B cell (primary cell): ENCODE results near the gene ZEB1. TPM values are rescaled to one million over a fixed set of nuclear protein-coding genes. Genes with fewer than 3 reads are reported as not detected.
"Not testable (repeated sequence)": the region's sequence is repeated elsewhere in the genome, so short reads cannot be mapped to it uniquely, and the experiment has no call there.

Experiments used
- ATAC-seq: fragments of 200-7000 bp; cut with Tn5 transposase; one replicate; pipeline ENCODE4 v1.10.0; 2021; ENCODE audit warnings: low read depth, mild to moderate bottlenecking, moderate number of reproducible peaks, moderate library complexity
- CTCF ChIA-PET: fragments of 350-600 bp; sonication (Branson Sonifier 250); formaldehyde crosslinking; loops from one replicate; lab custom pipeline; 2021; ENCODE audit warnings: antibody characterized with exemption, inconsistent platforms; lab: Charles Lee
- POLR2A ChIA-PET: fragments of 350-600 bp; sonication (Branson Sonifier 250); formaldehyde crosslinking; loops from one replicate; lab custom pipeline; 2021; ENCODE audit warnings: antibody characterized with exemption; lab: Charles Lee
- DNase-seq: peaks from one replicate; pipeline ENCODE4 v3.0.0; 2013
- H2AFZ ChIP-seq: 2 replicates; pipeline ENCODE4 v1.6.1; 2012; ENCODE audit warnings: mild to moderate bottlenecking, low read depth, low read length; ENCODE audit not compliant: insufficient read depth, poor library complexity, severe bottlenecking
- H3K27ac ChIP-seq, 2 donors: 1 replicate in 1 of 2; 2 replicates in 1 of 2; pipeline ENCODE4 v1.5.1; 2012 to 2013; ENCODE audit warnings: low read length in 2 of 2, mild to moderate bottlenecking in 2 of 2, moderate library complexity in 1 of 2
- H3K27me3 ChIP-seq, 4 experiments: fragments of 200-600 bp in 1 of 4; sonication (generic) in 1 of 4; replicated peaks in 1 of 4; 1 replicate in 2 of 4; 2 replicates in 2 of 4; pipeline versions ENCODE4 v1.6.1 to v1.7.0; 2013 to 2016; ENCODE audit warnings: low read length in 3 of 4, mild to moderate bottlenecking in 2 of 4, mixed read lengths in 1 of 4, moderate library complexity in 1 of 4; ENCODE audit not compliant: insufficient read depth in 4 of 4, control insufficient read depth in 3 of 4; ENCODE audit errors: control extremely low read depth in 1 of 4
- H3K36me3 ChIP-seq, 2 experiments: replicated peaks in 1 of 2; 1 replicate in 1 of 2; 2 replicates in 1 of 2; pipeline versions ENCODE4 v1.6.1 to v1.7.1; 2013; ENCODE audit warnings: low read length in 1 of 2; ENCODE audit not compliant: insufficient read depth in 2 of 2, control insufficient read depth in 1 of 2; ENCODE audit errors: control extremely low read depth in 1 of 2, extremely low read depth in 1 of 2
- H3K4me1 ChIP-seq, 2 donors: fragments of 200-600 bp in 1 of 2; sonication (generic) in 1 of 2; 1 replicate in 1 of 2; 2 replicates in 1 of 2; pipeline versions ENCODE4 v1.5.1 to v1.6.1; 2013 to 2017; ENCODE audit warnings: low read length in 2 of 2; ENCODE audit not compliant: control insufficient read depth in 2 of 2, insufficient read depth in 2 of 2
- H3K4me2 ChIP-seq: replicated peaks from 2 replicates; pipeline ENCODE3; 2012; ENCODE audit warnings: mild to moderate bottlenecking, low read depth, low read length; ENCODE audit not compliant: poor library complexity, severe bottlenecking
- H3K4me3 ChIP-seq, 5 experiments: fragments of 200-600 bp in 1 of 5; sonication (generic) in 1 of 5; 1 replicate in 3 of 5; 2 replicates in 2 of 5; pipeline versions ENCODE4 v1.5.1 to v1.7.0; 2011 to 2016; ENCODE audit warnings: low read length in 4 of 5, mild to moderate bottlenecking in 4 of 5, low read depth in 2 of 5, control low read depth in 1 of 5, moderate library complexity in 1 of 5; ENCODE audit not compliant: insufficient read depth in 1 of 5; ENCODE audit errors: control extremely low read depth in 1 of 5, extremely low read depth in 1 of 5
- H3K79me2 ChIP-seq: fragments of 200-600 bp; sonication (generic); one replicate; pipeline ENCODE4 v1.6.0; 2016; ENCODE audit warnings: low read length; ENCODE audit not compliant: control insufficient read depth, insufficient read depth
- H3K9ac ChIP-seq: fragments of 200-600 bp; sonication (generic); 2 replicates; pipeline ENCODE4 v1.6.1; 2017; ENCODE audit warnings: mild to moderate bottlenecking, low read length, moderate library complexity
- H3K9me3 ChIP-seq, 3 donors: one replicate each; pipeline versions ENCODE4 v1.6.1 to v1.7.1; 2013; ENCODE audit warnings: low read length in 2 of 3; ENCODE audit not compliant: control insufficient read depth in 2 of 3, insufficient read depth in 1 of 3; ENCODE audit errors: control extremely low read depth in 1 of 3
- H4K20me1 ChIP-seq: 2 replicates; pipeline ENCODE4 v1.6.0; 2012; ENCODE audit warnings: mild to moderate bottlenecking, low read length; ENCODE audit not compliant: insufficient read depth, control insufficient read depth, poor library complexity, severe bottlenecking
- H3K27ac Mint-ChIP-seq: one replicate; pipeline ENCODE4 v1.8.0; 2021; ENCODE audit warnings: mixed read lengths
- H3K27me3 Mint-ChIP-seq: one replicate; pipeline ENCODE4 v1.8.0; 2021; ENCODE audit warnings: mixed read lengths
- H3K4me1 Mint-ChIP-seq: one replicate; pipeline ENCODE4 v1.8.0; 2021; ENCODE audit warnings: mixed read lengths
- H3K4me3 Mint-ChIP-seq: one replicate; pipeline ENCODE4 v1.8.0; 2021; ENCODE audit warnings: mixed read lengths
- H3K9me3 Mint-ChIP-seq: one replicate; pipeline ENCODE4 v1.8.0; 2022; ENCODE audit warnings: mixed read lengths; ENCODE audit not compliant: insufficient read depth
- CTCF ChIP-seq: fragments of 200-600 bp; IDR thresholded peaks from one replicate; pipeline ENCODE4 v1.8.0; 2022; ENCODE audit warnings: antibody characterized with exemption, mild to moderate bottlenecking
- EZH2 ChIP-seq: IDR thresholded peaks from 2 replicates; pipeline ENCODE4 v1.6.1; 2012; ENCODE audit warnings: borderline replicate concordance, low read depth, mild to moderate bottlenecking, moderate library complexity, low read length; ENCODE audit not compliant: insufficient read depth, poor library complexity, severe bottlenecking
- WGBS: methylation state at CpG from one replicate; pipeline ENCODE4 v1.1.5; 2013; ENCODE audit warnings: missing lambda C conversion rate; ENCODE audit not compliant: insufficient coverage; 5-methylcytosine and 5-hydroxymethylcytosine counted together
- intact Hi-C: fragments of 100-400 bp; cut with micrococcal nuclease; formaldehyde crosslinking; loops from one replicate; pipeline ENCODE4 v1.10.0; 2022
- polyA plus RNA-seq: library from polyadenylated mRNA; depleted of rRNA; stranded (reverse); fragments of >200 nt; gene quantifications from 2 replicates; pipeline ENCODE4 v1.2.3, GENCODE V29; 2012
- total RNA-seq, 2 donors: library from RNA; stranded (reverse); fragments of 120-200 nt in 1 of 2; gene quantifications; 1 replicate in 1 of 2; 2 replicates in 1 of 2; pipeline versions ENCODE4 v1.2.3 to v1.2.4, GENCODE V29; 2013 to 2022

The ZEB1 gene
- total and polyA plus RNA-seq, 2 donors (not counting 1 experiment from before 2014, with no cell fraction given): 11.2 to 96.7 TPM

- no peak overlapping the region for H3K9ac ChIP-seq
- intact Hi-C loops: no loop called here
- ChIA-PET POLR2A (no interaction called here), CTCF (no interaction called here)
- Mint-ChIP-seq H3K9me3 (no peaks in the 10 kb centered on the region), H3K27ac (no peak overlapping the region), H3K27me3 (no peaks in the 10 kb centered on the region), H3K4me1 (peaks cover 24% of the 10 kb centered on the region), H3K4me3 (no peak overlapping the region)
- ATAC-seq (no peak), DNase-seq (no peak)
- peaks cover 0 to 3% of the 10 kb centered on the region in 2 donors for H3K4me1 ChIP-seq
- no peak overlapping the region for H3K27ac ChIP-seq
- TF ChIP-seq CTCF (no peak), EZH2 (no peak)
- no peak overlapping the region for H2AFZ ChIP-seq
- 98% methylated on average over 41 of the region's 44 CpGs for WGBS
- H3K4me2 ChIP-seq: no peak overlapping the region
- peaks cover 0 to 17% (median 3%) of the 10 kb centered on the region in 3 donors for H3K9me3 ChIP-seq
- no peaks in the 10 kb centered on the region for H3K27me3 ChIP-seq
- H3K79me2 ChIP-seq: peaks cover 68% of the 10 kb centered on the region
- no peak overlapping the region for H3K4me3 ChIP-seq
- H3K36me3 ChIP-seq: peaks cover 4 to 7% of the 10 kb centered on the region in 2 experiments
- peaks cover 47% of the 10 kb centered on the region for H4K20me1 ChIP-seq
Measured at GRCh38 chr10:31362023-31362641, 43.1 kb downstream of the ZEB1 start.

GRCh38 chr10:31363696-31364095 lies 44.7 kb downstream of the ZEB1 start:
- POLR2A ChIA-PET, H3K4me1 ChIP-seq, H3K9ac ChIP-seq, H3K27ac Mint-ChIP-seq, H3K4me3 Mint-ChIP-seq, ATAC-seq, intact Hi-C loops, DNase-seq, H2AFZ ChIP-seq, CTCF ChIA-PET, H3K27ac ChIP-seq, H3K4me2 ChIP-seq, H3K4me3 ChIP-seq, H3K27me3 Mint-ChIP-seq, H3K27me3 ChIP-seq, H3K36me3 ChIP-seq, H3K9me3 Mint-ChIP-seq: not testable (repeated sequence)
- 99% methylated on average over 13 of the region's 19 CpGs for WGBS
- peaks cover 21% of the 10 kb centered on the region for H3K4me1 Mint-ChIP-seq
- Histone ChIP-seq H3K79me2 (peaks cover 69% of the 10 kb centered on the region), H3K9me3 (peaks cover 0 to 17% (median 3%) of the 10 kb centered on the region in 3 donors), H4K20me1 (peaks cover 35% of the 10 kb centered on the region)

GRCh38 chr10:31364238-31364637 lies 45.2 kb downstream of the ZEB1 start:
- H3K27me3 Mint-ChIP-seq, H3K36me3 ChIP-seq, H2AFZ ChIP-seq, H3K4me3 ChIP-seq, H3K9ac ChIP-seq, H3K27ac Mint-ChIP-seq, H3K27ac ChIP-seq, intact Hi-C loops, CTCF ChIA-PET, H3K4me2 ChIP-seq, H3K4me3 Mint-ChIP-seq, H3K9me3 Mint-ChIP-seq, POLR2A ChIA-PET, H3K4me1 ChIP-seq, ATAC-seq, DNase-seq, H3K27me3 ChIP-seq: not testable (repeated sequence)
- peaks cover 32% of the 10 kb centered on the region for H4K20me1 ChIP-seq
- H3K79me2 ChIP-seq: peaks cover 69% of the 10 kb centered on the region
- WGBS: 100% methylated on average over 6 of the region's 13 CpGs
- H3K9me3 ChIP-seq: peaks cover 0 to 17% (median 3%) of the 10 kb centered on the region in 3 donors
- peaks cover 23% of the 10 kb centered on the region for H3K4me1 Mint-ChIP-seq
